ENCODE data around the gene TTC33.

Gene TTC33

DNA sequence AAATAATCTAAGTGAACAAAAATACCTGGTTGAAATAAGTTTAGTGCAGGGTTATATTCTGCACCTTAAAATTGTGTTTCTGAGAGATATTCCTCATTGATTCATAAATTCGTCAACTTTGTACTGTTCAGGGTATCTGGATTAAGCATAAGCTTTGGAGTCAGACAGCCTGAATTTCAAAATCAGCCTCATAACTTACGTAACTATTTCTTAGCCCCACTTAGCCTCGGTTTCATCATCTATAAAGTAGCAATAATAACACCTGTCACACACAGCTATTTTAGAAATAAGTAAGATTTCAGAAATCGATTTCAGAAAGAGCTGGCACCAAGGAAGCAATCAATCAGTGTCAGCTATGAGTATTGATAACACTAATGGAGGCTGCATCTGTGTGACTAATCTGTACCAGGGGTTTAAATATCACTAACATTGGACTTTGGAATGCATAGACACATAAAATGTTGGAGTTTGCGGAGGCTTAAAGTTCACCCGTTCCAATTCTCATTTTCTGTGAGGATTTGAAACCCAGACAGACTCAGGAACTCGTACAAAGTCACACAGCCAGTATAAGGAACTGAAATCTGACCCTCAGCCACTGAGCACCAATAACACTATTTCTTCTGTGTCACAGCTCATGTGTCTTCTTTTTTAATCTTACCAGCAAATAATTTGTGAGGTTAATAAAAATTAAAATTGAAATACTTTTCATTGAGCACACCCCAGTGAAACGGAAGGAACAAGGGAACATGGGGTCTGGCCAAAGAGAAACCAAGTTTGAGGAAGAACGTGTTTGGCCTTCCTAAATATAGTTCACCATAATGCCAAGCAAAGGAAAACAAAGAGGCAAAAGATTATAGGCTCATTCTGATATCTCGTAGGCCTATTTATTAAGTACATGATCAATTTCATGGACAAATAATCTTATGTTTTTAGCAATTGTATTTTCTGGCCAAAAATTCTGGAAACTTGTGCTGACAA lies 270.5 kb downstream of the TTC33 start:
- no peak for DNase-seq (ENCODE audit: extremely low read depth, low read depth)
- TF ChIP-seq, protein P1, sequence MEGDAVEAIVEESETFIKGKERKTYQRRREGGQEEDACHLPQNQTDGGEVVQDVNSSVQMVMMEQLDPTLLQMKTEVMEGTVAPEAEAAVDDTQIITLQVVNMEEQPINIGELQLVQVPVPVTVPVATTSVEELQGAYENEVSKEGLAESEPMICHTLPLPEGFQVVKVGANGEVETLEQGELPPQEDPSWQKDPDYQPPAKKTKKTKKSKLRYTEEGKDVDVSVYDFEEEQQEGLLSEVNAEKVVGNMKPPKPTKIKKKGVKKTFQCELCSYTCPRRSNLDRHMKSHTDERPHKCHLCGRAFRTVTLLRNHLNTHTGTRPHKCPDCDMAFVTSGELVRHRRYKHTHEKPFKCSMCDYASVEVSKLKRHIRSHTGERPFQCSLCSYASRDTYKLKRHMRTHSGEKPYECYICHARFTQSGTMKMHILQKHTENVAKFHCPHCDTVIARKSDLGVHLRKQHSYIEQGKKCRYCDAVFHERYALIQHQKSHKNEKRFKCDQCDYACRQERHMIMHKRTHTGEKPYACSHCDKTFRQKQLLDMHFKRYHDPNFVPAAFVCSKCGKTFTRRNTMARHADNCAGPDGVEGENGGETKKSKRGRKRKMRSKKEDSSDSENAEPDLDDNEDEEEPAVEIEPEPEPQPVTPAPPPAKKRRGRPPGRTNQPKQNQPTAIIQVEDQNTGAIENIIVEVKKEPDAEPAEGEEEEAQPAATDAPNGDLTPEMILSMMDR (IDR thresholded peaks at IDR 0.05; ENCODE audit: low read depth, low read length) = no peak

DNA sequence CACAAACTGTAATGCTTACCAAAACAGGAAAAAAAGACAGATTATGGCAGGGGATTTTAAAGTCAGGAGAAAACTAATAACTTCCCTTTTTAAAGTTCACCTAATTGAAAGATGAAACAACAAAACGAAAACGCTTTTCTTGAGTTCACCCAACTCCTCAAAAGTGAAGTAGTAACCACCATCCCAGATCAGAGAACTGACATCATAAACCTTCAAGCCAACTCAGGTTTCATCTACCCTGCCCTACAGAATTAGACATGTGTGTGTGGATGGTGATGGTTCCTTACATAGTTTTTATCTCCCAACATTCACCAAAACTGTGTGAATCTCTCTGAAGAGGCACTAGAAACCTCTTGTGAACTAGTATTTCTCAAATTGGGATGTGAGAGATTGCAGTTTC lies 271.3 kb downstream of the TTC33 start:
- TF ChIP-seq, protein P1 (IDR thresholded peaks at IDR 0.05; ENCODE audit: low read depth, low read length) = no peak
- no peak for DNase-seq (ENCODE audit: extremely low read depth, low read depth)

DNA sequence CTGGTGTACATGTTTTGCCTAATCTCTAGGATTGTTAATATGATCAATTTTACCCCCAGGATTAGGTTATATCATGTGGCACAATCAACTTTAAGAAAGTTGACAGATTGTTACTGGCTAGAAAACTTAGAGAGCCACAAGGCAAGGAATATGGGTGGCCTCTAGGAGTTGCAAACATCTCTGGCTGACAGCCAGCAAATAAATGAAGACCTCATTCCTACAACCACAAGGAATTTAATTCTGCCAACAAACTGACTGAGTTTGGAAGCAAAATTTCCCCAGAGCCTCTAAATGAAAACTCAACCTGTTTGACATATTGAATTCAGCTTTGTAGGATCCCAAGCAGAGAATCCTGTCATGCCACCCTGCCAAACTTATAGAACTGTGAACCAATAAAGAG lies 272.4 kb downstream of the TTC33 start:
- DNase-seq (ENCODE audit: extremely low read depth, low read depth) = no peak
- TF ChIP-seq, protein P1 (IDR thresholded peaks at IDR 0.05; ENCODE audit: low read depth, low read length) = no peak

DNA sequence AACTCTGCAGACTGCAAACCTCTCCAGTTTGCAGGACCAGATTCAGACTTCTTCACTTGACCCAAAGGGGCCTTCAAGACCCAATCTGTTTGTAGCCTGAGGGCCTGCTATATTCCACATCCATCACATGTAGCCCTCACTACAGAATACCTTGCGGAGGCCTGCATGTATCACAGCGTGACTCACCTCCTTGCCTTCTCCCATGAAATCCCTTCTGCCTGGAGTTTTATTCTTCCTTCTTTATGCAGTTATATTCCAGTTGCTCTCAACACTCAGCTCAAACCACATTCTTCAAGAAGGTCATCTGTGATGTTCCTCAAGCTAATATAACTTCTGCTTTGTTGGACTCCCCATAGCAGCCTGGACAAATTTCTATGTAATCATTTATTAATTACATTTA lies 274.5 kb downstream of the TTC33 start:
- TF ChIP-seq, protein P1 (IDR thresholded peaks at IDR 0.05; ENCODE audit: low read depth, low read length) = no peak
- no peak for DNase-seq (ENCODE audit: extremely low read depth, low read depth)

DNA sequence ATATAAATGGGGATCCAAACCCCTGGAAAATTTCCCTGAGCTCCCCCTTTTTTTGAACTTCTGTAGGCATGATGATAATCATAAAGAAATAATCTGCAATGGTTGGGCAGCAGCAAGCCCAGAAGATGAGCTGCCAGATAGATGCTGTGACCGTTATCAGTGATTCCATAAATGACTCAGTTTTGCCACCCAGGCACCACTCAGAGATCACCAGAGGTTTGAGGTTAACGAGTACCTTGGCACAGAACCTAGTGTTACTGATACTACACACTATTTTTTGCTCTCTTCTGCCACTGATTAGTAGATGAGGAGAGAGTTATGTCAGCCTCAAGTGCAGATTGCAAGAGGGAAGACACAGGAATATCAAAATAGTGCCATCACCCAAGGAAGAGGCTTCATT lies 275.4 kb downstream of the TTC33 start:
- no peak for DNase-seq (ENCODE audit: extremely low read depth, low read depth)
- TF ChIP-seq, protein P1 (IDR thresholded peaks at IDR 0.05; ENCODE audit: low read depth, low read length) = no peak

DNA sequence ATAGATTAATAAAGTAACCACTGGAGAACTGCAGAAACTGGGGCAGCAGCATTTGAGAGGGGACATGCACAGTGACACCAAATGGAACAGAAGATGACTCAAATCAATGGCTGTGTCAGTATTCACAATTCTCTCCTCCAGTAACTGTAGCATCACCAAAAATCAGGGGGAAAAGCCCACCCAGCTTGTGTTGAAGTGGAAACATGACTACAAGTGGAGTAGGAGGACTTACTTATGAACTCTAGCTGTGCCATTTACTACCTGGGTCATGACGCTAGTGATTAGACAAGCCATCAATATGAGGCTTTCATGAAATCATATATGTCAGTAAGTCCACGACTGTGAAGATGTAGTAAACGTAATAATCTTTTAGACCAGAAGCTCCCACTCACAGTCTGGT lies 275.8 kb downstream of the TTC33 start:
- no peak for DNase-seq (ENCODE audit: extremely low read depth, low read depth)
- TF ChIP-seq, protein P1 (IDR thresholded peaks at IDR 0.05; ENCODE audit: low read depth, low read length) = no peak

DNA sequence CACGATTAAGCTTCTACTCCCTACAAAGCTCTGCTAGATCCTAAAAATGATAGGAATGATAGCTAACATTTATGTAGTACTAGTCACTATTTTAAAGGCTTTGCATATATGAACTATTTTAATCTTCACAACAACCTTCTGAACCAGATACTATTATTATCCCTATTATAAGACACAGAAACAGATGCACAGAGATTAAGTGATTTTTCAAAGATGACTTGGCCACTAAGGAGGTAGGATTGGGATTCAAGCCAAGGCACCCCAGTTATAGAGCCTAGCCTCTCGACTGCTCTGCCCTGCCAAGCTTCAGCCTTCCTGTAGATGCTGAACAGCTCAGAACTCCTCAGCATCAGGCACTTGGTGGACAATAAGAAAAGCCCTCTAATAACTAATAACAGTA lies 277.0 kb downstream of the TTC33 start:
- DNase-seq (ENCODE audit: extremely low read depth, low read depth) = no peak
- TF ChIP-seq, protein P1 (IDR thresholded peaks at IDR 0.05; ENCODE audit: low read depth, low read length) = no peak

Data from AG09319 (cell line).